HG02763 (cell line): ENCODE measurements around the gene CACNA1S.

Experiments used
- ATAC-seq: cut with Tn5 transposase; IDR thresholded peaks from one replicate; pipeline ENCODE4 v1.9.1; 2021; ENCODE audit warnings: mild to moderate bottlenecking, moderate library complexity; ENCODE audit not compliant: unreplicated experiment

CACNA1S gene

DNA sequence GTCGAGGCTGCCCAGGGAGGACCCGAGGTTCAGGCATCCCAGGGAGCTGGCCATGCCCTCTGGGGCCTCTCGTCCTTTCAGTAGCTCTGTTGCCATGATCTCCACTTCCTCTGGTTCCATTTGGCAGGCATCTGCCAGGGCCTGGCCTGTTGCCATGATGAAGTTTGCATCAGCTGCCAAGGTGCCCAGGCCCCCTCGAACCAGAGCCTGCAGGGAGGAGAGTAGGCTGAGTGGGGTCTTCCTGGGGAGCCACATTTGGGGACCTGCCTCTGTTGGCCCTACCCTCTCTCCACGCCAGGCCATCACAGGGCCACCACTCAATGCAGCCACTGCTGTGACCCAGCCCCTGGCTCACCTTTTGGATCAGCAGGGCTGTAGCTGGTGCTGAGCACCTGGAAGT lies 72.3 kb downstream of the CACNA1S start:
- no peak for ATAC-seq

DNA sequence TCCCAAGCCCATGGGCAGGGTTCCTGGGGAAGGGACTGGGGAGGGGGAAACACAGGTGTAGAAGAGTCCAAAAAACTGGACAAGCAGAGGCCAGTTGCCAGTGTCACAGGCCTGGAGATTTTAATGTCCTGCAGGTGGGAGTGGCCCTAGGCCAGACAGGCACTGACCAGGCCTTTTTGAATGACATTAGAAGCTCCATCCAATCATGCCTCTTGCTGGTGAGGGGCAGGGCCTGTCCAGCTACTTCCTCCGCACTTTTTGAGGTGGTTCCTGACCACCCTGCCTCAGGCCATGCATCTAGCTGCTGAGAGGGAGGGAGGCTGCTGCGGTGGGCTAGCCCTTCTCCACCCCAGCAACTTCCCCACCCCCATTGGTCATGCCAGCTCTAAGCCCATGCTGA lies 72.8 kb downstream of the CACNA1S start:
- no peak for ATAC-seq

DNA sequence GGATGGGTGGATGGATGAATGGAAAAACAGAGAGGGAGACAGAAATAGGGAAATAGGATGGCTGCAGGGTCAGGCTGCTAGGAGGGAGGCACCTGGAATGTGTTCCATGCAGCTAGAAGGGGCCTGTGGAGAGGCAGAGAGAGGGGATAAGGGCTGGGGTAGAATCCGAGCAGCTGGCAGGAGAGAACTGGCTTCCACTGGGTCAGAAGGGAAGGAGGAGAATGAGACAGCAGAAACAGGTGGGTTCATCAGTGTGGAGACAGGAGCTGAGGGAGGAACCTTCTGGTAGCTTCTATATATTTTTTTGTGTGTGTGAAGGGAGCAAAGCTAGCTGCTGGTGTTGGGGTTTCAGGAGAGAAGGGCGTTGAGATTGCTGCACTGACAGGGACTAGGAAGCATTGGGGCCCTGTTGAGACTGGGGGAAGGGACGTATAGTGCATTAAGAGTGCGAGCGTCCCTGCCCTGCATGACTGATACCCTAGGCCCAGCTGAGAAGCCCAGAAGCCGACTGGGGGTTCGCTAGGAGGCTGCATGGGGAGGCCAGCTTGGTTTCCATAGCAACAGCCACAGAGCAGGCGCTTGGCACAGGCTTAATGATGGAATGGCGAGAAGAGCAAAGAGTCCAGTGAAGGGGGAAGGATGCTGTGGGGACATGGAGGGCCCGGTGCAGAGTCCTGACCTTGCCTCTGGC lies 73.9 kb downstream of the CACNA1S start:
- ATAC-seq, result no peak

DNA sequence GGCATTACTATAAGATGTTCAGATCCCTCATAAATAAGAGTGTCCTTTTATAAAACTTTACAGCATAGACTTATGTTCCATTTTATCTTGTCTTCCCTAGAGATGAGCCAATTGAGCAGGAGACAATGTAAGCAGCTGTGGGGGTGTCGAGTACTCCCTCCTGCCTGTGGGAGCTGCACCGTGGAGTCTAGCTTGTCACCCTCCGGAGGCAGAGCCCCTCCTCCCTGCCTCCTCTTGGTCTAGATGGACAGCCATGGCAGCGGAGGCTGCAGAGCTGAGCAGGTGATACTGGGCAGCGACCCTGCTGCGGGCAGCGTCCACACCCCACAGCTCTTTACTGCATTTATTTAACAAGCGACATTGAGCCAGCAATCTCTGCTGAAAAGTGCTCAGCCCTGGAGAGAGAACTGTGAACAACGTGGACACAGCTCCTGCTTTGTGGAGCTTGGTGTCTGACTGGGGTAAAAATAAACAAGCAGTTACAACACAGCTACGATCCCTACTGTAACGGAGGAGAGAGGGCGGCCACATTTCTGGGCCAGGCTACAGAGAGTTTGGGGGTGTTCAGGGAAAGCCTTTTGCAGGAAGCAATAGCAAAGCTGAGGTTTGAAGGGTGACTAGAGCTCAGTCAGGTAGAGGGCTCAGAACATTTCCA lies 75.9 kb downstream of the CACNA1S start:
- ATAC-seq, result no peak

DNA sequence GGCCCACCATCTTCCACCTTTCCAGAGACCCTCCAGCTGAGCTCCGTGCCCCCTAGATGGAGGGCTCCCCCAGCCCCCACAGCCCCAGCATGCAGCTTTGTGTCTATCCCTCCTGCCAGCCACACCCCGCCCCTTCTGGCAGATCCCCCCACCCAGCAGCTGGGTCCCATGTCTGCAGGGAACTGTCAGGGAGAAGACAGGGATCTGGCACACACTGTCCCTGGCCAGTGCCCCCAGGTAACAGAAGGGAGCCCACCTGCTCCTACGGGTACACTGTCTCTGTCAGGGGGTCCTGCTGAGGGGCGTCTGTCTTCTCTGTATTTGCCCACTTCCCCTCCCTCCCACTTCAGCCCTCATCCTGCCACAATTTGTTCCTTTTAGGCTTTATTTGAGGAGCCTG lies 77.6 kb downstream of the CACNA1S start:
- no peak for ATAC-seq

DNA sequence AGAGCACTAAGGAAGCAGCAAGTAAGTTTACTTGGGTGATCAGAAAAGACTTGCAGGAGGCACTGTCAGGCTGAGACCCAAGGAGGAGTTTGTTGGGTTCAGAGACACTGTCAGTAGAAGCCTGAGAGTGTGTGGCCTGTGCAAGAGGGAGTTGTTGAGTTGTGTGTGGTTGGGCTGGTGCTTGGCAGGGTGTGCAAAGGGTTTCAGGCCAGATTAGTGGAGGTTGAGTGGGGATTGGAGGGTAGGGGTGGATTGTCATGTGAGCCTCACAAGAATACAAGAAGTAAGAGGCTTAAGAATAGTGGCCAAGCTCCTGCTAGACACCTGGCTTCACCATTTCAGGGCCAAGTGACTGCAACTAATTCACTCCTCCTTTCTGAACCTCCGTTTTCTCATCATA lies 79.8 kb downstream of the CACNA1S start:
- ATAC-seq, result no peak

DNA sequence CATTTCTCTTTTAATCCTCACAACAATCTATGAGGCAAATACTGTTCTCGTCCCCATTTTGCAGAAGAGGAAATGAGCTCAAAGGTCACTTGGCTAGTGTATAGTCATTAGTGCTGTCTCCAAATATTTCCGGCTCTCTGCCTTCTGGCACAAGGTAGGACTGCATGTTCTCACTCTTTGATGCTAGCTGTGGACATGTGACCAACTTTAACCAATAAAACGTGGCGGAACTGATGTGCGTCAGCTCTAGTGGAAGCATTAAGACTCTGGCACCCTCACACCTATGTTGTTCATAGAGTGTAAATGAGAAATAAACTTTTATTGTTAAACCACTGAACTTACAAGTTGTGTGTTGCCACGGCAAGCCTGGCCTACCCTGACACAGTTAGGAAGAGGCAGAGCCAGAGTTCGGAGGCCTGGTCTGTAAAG lies 83.8 kb downstream of the CACNA1S start:
- no peak for ATAC-seq

DNA sequence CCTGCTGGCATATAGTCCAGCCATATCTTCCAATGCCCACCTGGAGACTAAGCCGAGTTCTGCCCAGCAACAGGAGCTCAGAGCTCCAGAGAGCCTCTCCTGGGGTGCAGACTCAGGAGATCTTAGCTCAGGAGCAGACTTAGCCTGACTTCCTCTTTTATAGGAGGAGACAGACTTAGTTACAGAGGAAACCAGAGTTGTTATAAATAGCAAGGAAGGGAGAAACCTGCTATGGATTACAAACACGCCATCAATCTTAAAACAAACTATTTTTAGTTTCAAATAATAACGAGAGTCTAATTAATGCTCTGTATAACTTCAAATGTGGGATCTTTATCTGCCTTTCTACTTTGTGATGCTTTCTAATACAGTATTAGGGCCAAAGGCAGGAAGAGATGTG lies 85.4 kb downstream of the CACNA1S start:
- ATAC-seq, result no peak

DNA sequence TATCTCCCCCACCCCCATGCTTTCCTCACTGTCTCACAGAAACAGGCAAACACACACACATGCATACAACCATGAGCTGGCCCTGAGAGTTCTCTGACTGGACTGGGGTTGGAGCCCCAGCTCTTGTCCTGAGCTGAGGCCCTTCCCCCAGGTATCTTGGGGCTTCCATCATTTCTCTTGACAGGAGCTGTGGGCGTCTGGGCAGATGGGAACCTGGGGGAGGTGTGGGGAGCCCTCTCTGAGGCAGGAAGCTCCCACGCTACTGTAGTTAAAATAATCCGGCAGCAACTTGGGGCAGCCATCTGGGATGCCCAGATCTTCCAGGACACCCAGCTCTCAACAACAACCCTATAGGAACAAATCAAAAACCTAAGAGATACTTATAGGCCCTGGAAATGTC lies 86.0 kb downstream of the CACNA1S start:
- no peak for ATAC-seq

DNA sequence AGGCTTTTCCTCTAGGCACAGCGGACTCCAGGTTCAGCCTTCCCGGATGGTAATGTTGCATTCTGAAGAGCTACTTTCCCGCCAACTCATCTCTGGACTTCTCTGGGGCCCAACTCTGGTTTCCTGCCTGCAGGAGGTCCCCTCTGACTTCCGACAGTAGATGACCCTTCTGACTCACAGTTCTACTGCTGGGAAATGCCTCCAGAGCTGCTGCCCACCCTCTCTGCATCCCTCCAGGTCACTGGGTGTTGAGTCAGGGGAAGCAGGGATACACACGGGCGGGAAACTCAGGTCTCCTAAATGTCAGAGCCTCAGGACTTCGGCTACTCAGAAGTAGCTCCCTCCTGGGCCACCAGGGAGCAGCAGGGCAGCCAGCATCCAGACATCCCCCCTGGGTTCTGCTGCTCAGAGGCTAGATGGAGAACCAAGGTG lies 86.6 kb downstream of the CACNA1S start:
- ATAC-seq, result peak; percentile 24

DNA sequence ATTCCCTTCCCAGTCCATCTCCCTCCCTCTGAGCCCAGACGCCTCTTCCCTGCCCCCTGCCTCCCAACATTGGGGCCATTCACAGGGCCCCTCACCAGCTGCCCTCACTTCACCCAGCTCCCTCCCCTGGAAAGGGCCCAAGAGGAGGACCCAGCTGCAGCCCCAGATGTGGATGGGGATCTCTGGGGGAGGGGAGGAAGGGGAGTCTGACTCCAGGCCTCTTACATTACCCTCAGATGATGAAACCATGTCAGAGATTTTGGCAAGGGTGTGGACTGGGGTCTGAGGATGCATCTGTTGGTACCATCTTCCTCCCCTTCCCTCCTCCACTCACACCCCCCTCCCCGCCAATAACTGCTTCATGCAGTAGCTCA lies 87.6 kb downstream of the CACNA1S start:
- no peak for ATAC-seq

DNA sequence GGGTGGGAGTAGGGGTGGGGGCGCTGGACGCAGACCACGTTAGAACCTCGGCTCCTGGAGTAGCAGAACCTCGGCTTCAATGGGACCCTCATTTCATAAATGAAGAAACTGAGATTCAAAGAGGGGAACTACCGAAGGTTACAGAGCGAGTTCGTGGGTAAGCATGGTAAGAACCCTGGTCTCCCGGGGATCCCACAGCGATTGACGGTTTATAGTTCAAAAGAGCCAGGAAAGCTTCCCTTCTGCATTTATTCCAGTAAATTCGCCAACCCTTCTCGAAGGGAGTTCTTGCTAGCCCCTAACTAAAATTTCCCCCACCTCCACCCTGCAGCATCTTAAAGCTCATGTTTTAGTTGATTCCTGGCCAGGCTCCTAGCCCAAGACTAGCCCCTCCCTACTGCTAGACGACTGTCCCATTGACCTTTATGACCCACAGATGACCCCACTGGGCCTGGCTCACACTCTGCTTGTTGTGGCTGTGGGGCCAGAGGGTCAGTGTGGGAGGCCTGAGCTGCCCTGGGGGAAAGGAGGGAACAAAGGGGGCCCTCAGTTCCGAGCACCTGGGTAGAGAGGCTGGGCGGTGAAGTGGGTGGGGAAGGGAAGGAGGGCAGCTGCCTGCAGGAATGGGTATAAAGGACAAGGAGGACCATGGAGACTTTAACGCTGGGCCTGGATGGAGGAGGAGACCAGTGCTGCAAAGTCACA lies 88.2 kb downstream of the CACNA1S start:
- no peak for ATAC-seq

DNA sequence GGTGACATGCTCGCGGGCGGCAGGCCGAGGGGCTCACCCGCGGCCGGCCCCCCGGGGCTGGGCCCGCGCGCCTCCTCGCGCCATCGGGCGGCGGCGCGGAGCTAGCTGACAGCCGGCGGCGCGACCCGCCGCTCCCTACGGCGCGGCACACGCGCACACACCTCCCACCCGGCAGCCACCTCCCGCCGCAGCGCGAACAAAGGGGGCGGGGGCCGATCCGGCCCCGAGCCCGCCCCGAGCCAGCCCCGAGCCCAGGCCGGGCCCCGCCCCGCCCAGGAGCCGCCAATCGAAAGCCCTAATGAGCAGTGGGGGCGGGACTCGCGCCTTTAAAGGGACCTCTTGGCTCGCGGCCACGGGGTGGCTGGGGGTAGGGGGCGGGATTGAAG lies 88.7 kb downstream of the CACNA1S start, which contains the start of gene KIF21B:
Gene KIF21B, minus strand, starts transcription at position 198 of the 386 bp plus-strand sequence. CDS start 331 bp downstream, outside the sequence.
- ATAC-seq, result peak; percentile 59

DNA sequence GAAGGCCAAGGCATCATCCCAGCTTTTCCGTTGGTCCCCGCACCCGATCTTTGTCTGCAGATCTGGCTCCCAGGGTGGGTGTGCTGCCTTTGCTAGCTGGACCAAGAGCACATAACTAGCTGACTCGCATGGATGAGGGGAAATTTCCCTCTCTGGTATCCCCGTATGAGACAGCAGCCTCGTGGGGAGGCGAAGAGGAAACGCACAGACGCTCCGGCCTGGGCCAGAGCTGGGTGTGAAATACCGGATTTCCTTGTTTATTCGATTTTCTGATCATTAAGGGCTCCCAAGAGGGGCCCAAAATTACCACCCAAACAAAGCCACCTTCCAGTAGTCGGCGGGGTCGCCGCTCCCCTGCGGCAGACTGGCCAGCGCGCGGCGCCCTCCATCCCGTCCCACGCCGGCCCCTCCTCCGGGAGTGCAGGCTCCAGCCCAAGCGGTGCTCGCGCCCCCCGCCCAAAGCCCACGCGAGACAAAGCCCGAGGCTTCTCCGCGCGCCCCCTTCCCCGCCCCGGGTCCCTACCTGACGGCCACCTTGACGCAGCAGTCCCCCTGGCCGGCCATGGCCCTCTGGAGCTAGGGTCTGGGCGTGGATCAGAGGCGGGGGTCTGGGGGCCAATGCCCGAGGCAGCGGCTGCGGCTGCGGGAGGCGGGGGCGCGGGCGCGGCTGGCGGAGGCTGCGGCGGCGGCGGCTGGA lies 89.3 kb downstream of the CACNA1S start:
- ATAC-seq, result no peak

DNA sequence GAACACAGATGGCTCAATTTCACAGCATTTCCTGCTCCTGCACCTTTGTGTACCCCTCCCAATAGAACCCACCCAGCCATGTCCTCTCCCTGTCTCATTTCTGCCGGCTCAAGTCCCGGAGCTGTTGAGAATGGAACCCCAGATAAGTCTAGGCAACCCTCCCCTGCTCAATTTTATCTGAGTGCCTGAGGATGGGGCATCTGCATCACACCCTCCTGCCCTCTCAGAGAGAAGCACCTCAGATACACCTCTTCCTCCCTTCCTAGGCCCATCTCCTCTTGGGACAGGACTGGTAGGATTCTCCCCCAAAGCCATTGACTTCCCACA lies 89.8 kb downstream of the CACNA1S start:
- no peak for ATAC-seq

DNA sequence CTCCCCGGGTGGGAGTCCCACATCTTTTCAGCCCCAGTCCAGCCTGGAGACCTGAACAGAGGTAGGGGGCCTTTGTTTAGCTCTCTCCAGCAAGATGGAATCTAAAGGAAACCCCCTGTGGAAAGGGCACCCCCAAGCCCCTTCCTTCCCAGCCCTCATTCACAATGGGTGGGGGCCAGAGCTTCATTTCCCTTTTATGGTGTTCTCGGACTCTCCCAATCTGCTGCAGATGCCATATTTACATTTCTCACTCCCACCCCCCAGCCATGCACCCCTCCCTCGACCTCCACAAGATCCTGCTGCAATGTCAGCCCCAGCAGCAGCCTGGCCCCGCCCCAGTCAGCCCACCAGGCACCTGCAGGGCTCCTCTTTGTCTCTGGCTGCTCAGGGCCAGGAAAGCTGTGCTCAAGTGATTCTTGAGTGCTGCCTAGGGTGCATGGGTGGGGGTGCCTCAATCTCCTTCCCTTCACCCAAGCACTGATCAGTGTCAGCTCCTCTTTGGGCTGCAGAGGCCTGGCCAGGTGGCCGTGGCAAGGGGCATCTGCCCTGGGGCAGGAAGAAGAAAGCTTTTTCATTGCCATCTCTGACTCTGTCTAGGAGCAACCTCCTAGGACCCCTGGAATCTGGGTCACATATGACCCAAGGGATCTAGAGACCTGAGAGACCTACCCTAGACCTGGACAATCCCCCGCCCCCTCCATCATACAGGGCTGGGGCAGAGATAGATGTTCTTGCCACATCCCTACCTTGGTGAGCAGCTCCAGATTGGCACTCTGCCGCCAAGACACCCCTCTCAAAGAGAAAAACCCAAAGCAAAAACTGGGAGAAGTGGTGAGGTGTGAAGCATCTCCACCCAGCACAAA lies 90.4 kb downstream of the CACNA1S start:
- no peak for ATAC-seq

DNA sequence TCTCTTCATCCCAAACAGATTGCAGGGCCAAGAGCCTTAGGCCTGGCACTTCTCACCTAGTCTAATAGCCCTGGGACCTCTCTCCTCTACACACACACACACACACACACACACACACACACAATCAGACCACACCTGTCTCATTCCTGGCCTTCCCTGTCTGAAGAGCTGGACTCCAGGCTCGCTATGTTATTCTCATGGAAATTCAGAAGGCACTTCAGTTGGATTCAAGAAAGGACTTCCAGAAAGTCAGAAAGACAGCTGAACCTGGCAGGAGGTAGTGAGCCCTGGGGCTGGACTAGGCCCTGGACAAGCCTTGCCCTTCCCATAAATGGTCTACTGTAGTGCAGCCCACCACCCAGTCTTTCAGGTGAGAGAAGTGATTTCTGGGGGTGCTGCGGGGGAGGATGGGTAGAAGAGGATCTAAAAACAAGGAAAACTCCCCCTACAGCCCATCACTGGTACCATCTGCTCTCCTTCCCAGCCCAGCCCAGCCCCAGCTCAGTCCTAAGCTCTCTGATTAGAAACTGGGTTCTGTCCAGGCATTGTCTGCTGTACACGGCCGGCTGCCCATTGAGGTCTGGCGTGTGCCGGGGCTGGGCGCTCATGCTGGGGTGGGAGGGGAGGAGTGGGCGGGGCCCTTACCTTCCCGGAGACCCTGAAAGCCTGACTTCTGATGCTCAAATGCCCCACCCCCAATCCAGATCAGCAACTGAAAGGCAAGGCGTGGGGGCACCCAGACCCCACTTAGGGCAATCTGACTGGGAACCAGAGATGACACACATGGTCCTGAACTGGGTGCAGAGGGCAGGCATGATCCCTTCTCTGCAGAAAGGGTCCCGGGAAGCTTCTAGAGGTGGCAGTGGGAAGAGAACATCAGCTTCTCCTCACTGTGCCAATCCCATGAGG lies 91.3 kb downstream of the CACNA1S start:
- no peak for ATAC-seq

DNA sequence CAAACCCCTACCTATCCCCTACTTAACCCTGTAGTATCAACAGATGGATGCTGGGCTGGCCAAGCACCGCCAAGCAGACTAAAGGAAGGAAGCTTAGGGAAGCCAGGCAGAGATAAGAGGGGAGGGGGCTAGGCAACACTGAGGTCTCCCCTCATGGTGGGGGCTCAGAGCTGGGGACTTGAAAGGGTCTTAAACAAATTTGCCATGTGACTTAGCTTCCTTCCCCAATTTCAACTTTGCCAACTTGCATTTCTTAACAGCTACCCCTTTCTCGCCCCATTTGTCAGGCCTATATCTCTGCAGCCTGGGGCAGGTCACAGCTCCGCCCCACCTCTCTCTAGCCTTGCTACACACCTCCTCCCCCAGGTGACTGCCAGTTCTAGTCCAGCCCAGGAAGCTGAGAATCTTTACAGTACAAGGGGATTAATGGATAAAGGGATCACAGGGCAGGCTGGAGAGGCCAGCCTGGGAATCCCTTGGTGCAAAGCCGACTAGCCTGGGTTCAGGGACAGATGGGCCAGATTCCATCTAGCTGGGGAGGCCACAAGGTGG lies 92.1 kb downstream of the CACNA1S start:
- ATAC-seq, result no peak

DNA sequence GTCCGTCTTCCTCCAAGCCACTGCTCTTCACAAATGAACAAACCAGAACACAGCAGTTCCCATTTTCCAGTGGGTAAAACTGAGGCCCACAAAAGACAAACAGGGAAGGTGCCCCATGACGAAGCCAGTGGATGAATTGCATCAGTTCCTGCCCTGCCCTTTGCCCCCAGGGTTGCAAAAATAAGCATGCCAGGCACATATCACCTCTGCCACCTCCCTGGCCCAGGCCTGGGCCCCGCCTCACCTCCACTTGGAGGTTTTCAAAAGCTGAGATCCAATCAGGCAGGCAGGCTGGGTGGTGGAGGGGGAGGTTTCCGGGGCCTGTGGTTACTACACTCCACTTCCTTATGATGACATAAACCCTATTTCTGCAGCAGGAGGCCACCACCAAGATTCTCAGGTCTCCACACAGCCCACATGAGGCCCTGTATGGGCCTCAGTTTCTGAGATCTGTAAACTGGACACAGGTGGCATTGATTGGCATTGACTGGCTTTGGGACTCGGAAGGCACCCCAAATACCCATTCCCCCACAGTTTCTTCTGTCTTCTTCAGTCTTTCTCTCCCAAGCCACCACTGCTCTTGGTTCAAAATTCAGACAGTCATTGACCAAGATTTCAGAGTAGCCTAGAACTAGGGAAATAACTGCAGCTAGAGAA lies 92.8 kb downstream of the CACNA1S start:
- peak; percentile 64 for ATAC-seq
